ENCODE measurements around the gene VPS13D. TPM values are rescaled to one million over a fixed set of nuclear protein-coding genes. Genes with fewer than 3 reads are reported as not detected.

VPS13D gene
- total RNA-seq, 4 donors from 2014 or later, result 88.3 to 123 (median 113) TPM

DNA sequence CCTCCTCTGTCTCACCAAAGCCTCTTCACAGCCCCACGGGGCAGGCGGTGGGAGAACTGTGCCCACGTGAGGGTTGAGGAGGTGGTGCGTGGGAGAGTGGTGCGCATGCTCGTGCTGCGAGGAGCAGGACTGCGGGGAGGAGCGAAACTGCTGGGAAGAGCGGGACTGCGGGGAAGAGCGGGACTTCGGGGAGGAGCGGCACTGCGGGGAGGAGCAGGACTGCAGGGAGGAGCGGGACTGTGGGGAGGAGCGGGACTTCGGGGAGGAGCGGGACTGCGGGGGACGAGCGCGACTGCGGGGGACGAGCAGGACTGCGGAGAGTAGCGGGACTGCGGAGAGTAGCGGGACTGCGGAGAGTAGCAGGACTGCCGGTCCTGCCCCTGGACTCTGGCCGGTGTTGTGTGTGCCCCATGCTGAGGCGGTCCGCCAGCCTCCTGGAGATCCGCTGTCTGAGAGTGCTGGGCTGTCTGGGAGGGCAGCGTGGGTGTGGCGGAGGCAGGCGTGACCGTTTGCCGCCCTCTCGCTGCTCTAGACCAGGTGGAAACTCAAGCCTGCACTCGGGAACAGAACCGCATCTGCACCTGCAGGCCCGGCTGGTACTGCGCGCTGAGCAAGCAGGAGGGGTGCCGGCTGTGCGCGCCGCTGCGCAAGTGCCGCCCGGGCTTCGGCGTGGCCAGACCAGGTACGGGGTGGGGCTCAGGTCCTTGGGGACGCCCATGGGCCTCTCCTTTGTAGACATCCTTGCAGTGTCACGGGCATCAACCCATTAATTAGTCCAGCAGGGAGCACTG, 38.4 kb upstream of the VPS13D start:
- peak in 1 of 3 donors; percentile 44 for DNase-seq
- TF ChIP-seq POLR2A (IDR thresholded peaks at IDR 0.05) (no peak), CTCF (IDR thresholded peaks at IDR 0.05) (no peak)
- no peaks in the 10 kb centered on the region for H3K27me3 ChIP-seq
- no peaks in the 10 kb centered on the region for H3K9me3 ChIP-seq
- peaks cover 4 to 31% (median 18%) of the 10 kb centered on the region in 4 donors for H3K4me1 ChIP-seq
- H3K36me3 ChIP-seq, result peaks cover 0 to 34% (median 0%) of the 10 kb centered on the region in 3 donors
- no peak overlapping the region for H3K27ac ChIP-seq
- no peak overlapping the region for H3K4me3 ChIP-seq

DNA sequence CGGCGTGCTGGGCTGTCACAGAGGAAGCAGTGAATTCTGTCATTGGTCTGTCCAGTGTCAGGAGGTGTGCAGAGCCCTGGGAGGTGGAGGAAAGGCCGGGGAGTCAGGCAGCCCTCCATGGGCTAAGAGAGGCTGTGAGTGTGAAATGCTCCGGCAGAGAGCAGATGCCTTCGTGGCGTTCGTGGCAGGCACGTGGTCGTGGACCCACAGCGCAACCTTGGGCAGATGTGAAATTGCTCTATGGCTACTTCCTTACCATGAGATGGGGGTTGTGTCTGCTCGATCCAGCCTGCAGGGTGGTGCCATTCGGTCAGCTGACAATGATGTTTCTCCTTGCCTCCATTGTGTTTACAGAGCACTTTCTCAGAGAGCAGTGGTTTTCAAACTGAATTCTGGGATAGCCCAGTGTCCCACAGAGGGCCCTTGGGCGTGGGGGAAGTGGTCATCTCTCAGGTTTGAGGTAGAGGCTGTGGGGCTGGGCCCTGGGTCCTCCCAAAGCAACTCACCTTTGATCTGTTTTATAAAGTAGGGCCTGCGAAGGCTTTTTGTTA, 35.1 kb upstream of the VPS13D start:
- H3K27ac ChIP-seq, result no peak overlapping the region
- peak in 1 of 3 donors; percentile 47 for DNase-seq
- H3K36me3 ChIP-seq, result peaks cover 0 to 45% (median 0%) of the 10 kb centered on the region in 3 donors
- no peak overlapping the region for H3K4me3 ChIP-seq
- H3K4me1 ChIP-seq, result peaks cover 0 to 2% (median 0%) of the 10 kb centered on the region in 4 donors
- no peak for TF ChIP-seq CTCF (IDR thresholded peaks at IDR 0.05)
- H3K9me3 ChIP-seq, result no peaks in the 10 kb centered on the region
- no peaks in the 10 kb centered on the region for H3K27me3 ChIP-seq

GRCh38 chr1:12195416-12195815, 34.4 kb upstream of the VPS13D start:
- H3K4me1 ChIP-seq, result peaks cover 0 to 2% (median 0%) of the 10 kb centered on the region in 4 donors
- peaks cover 0 to 49% (median 0%) of the 10 kb centered on the region in 3 donors for H3K36me3 ChIP-seq
- H3K27me3 ChIP-seq, result no peaks in the 10 kb centered on the region
- no peak for DNase-seq
- TF ChIP-seq POLR2A (IDR thresholded peaks at IDR 0.05), result no peak
- TF ChIP-seq CTCF (IDR thresholded peaks at IDR 0.05), result no peak
- no peak overlapping the region for H3K27ac ChIP-seq
- H3K4me3 ChIP-seq, result no peak overlapping the region
- H3K9me3 ChIP-seq, result no peaks in the 10 kb centered on the region

GRCh38 chr1:12196641-12197482, 33.0 kb upstream of the VPS13D start:
- no peak overlapping the region for H3K4me3 ChIP-seq
- peaks cover 0 to 5% (median 0%) of the 10 kb centered on the region in 4 donors for H3K4me1 ChIP-seq
- peaks cover 0 to 46% (median 0%) of the 10 kb centered on the region in 3 donors for H3K36me3 ChIP-seq
- no peaks in the 10 kb centered on the region for H3K9me3 ChIP-seq
- peak in 1 of 3 donors; percentile 71 for DNase-seq
- no peaks in the 10 kb centered on the region for H3K27me3 ChIP-seq
- TF ChIP-seq POLR2A (IDR thresholded peaks at IDR 0.05) (no peak), CTCF (IDR thresholded peaks at IDR 0.05) (peak in 2 of 6 experiments; percentile 16 to 22)
- H3K27ac ChIP-seq, result peak overlapping the region in 2 of 4 donors; percentile 13 to 35

- TF ChIP-seq CTCF (IDR thresholded peaks at IDR 0.05) (no peak), POLR2A (IDR thresholded peaks at IDR 0.05) (no peak)
Measured at GRCh38 chr1:12197483-12197880, 32.3 kb upstream of the VPS13D start.

More at GRCh38 chr1:12197483-12197880, 32.3 kb upstream of the VPS13D start:
- peaks cover 0 to 8% (median 0%) of the 10 kb centered on the region in 4 donors for H3K4me1 ChIP-seq
- DNase-seq, result no peak
- H3K36me3 ChIP-seq, result peaks cover 0 to 46% (median 0%) of the 10 kb centered on the region in 3 donors
- no peaks in the 10 kb centered on the region for H3K27me3 ChIP-seq
- no peak overlapping the region for H3K4me3 ChIP-seq
- H3K27ac ChIP-seq, result peak overlapping the region in 1 of 4 donors; percentile 13
- no peaks in the 10 kb centered on the region for H3K9me3 ChIP-seq

All from Peyer's patch (tissue), 4 donors.